GM19240 (cell line): ENCODE measurements around the gene EPB42.
"Not testable (repeated sequence)": the region's sequence is repeated elsewhere in the genome, so short reads cannot be mapped to it uniquely, and the experiment has no call there.

ENCODE experiments used
- DNase-seq: peaks from one replicate; pipeline ENCODE4 v3.0.0; 2011; ENCODE audit warnings: low spot score; ENCODE audit not compliant: insufficient read length

Gene EPB42

GRCh38 chr15:43186003-43186353 is 34.8 kb downstream of the EPB42 start:
- peak; percentile 25 for DNase-seq

- peak; percentile 97 for DNase-seq
Measured at GRCh38 chr15:43185157-43186002, 35.4 kb downstream of the EPB42 start, which contains the start of gene CCNDBP1. CCNDBP1 (plus strand) TSS chr15:43185403; CDS start chr15:43185499, 96 bp downstream.

- no peak for DNase-seq
Measured at GRCh38 chr15:43184407-43185124, 36.3 kb downstream of the EPB42 start.

- no peak for DNase-seq
Measured at GRCh38 chr15:43183270-43183669, 37.5 kb downstream of the EPB42 start.

- not testable (repeated sequence) for DNase-seq
Measured at GRCh38 chr15:43177147-43177546, 43.7 kb downstream of the EPB42 start.

GRCh38 chr15:43175656-43176309 is 45.0 kb downstream of the EPB42 start:
- not testable (repeated sequence) for DNase-seq

- DNase-seq = no peak
Measured at GRCh38 chr15:43169888-43170287, 50.9 kb downstream of the EPB42 start.

- no peak for DNase-seq
Measured at GRCh38 chr15:43168192-43169107, 52.4 kb downstream of the EPB42 start.

- not testable (repeated sequence) for DNase-seq
Measured at GRCh38 chr15:43167261-43167660, 53.6 kb downstream of the EPB42 start.

GRCh38 chr15:43165801-43166325 is 55.0 kb downstream of the EPB42 start:
- DNase-seq = no peak

GRCh38 chr15:43153269-43153668 is 67.5 kb downstream of the EPB42 start:
- no peak for DNase-seq

GRCh38 chr15:43151688-43152087 is 69.1 kb downstream of the EPB42 start:
- DNase-seq = no peak

GRCh38 chr15:43150191-43150929 is 70.5 kb downstream of the EPB42 start:
- DNase-seq = no peak
